GM19438 (cell line): Measurements from ENCODE around the gene SENP6.
"Not testable (repeated sequence)": the region's sequence is repeated elsewhere in the genome, so short reads cannot be mapped to it uniquely, and the experiment has no call there.

Experiments
- ATAC-seq: cut with Tn5 transposase; IDR thresholded peaks from one replicate; pipeline ENCODE4 v1.9.1; 2021; ENCODE audit warnings: low read depth; ENCODE audit not compliant: unreplicated experiment

The SENP6 gene

GRCh38 chr6:75601304-75602245 is at the start of gene SENP6:
SENP6 (plus strand) TSS chr6:75601880; CDS start chr6:75602525, 645 bp downstream.
- peak; percentile 60 for ATAC-seq

- no peak for ATAC-seq
These were observed 45.4 kb upstream of the SENP6 start for GRCh38 chr6:75556240-75556639.

GRCh38 chr6:75557068-75557467 is 44.6 kb upstream of the SENP6 start:
- no peak for ATAC-seq

GRCh38 chr6:75563032-75563431 is 38.6 kb upstream of the SENP6 start:
- ATAC-seq = peak; percentile 85

- no peak for ATAC-seq
These were observed 35.4 kb upstream of the SENP6 start for GRCh38 chr6:75566137-75566767.

- ATAC-seq = no peak
These were observed 33.6 kb upstream of the SENP6 start for GRCh38 chr6:75568100-75568499.

GRCh38 chr6:75568965-75569364 is 32.7 kb upstream of the SENP6 start:
- ATAC-seq = no peak

GRCh38 chr6:75570671-75571070 is 31.0 kb upstream of the SENP6 start:
- ATAC-seq = not testable (repeated sequence)

GRCh38 chr6:75572072-75572471 is 29.6 kb upstream of the SENP6 start:
- no peak for ATAC-seq

- no peak for ATAC-seq
These were observed 21.7 kb upstream of the SENP6 start for GRCh38 chr6:75579951-75580350.

GRCh38 chr6:75581231-75581630 is 20.4 kb upstream of the SENP6 start:
- ATAC-seq = no peak

- ATAC-seq = not testable (repeated sequence)
These were observed 17.1 kb upstream of the SENP6 start for GRCh38 chr6:75584552-75584951.

- ATAC-seq = no peak
These were observed 12.7 kb upstream of the SENP6 start for GRCh38 chr6:75588948-75589347.

GRCh38 chr6:75590370-75590769 is 11.3 kb upstream of the SENP6 start:
- no peak for ATAC-seq

GRCh38 chr6:75596380-75596779 is 5.3 kb upstream of the SENP6 start:
- not testable (repeated sequence) for ATAC-seq

- ATAC-seq = no peak
These were observed 912 bp upstream of the SENP6 start for GRCh38 chr6:75600768-75601167.

GRCh38 chr6:75602246-75603105 is 796 bp downstream of the SENP6 start:
- peak; percentile 39 for ATAC-seq

GRCh38 chr6:75603106-75603420 is 1.4 kb downstream of the SENP6 start:
- ATAC-seq = no peak

GRCh38 chr6:75604294-75604693 is 2.6 kb downstream of the SENP6 start:
- ATAC-seq = no peak

- ATAC-seq = no peak
These were observed 4.0 kb downstream of the SENP6 start for GRCh38 chr6:75605635-75606034.

- ATAC-seq = no peak
These were observed 6.6 kb downstream of the SENP6 start for GRCh38 chr6:75608304-75608703.
